ENCODE data around the gene PSTPIP1.

Gene PSTPIP1

GRCh38 chr15:77018796-77019505 is 24.0 kb downstream of the PSTPIP1 start:
- no peak for DNase-seq (ENCODE audit: low read depth)

GRCh38 chr15:77019521-77020331 is 24.8 kb downstream of the PSTPIP1 start:
- no peak for DNase-seq (ENCODE audit: low read depth)

- no peak for DNase-seq (ENCODE audit: low read depth)
Measured at GRCh38 chr15:77020348-77021087, 25.6 kb downstream of the PSTPIP1 start.

GRCh38 chr15:77021088-77021481 is 26.2 kb downstream of the PSTPIP1 start:
- DNase-seq (ENCODE audit: low read depth), result no peak

GRCh38 chr15:77021803-77022381 is 27.0 kb downstream of the PSTPIP1 start:
- DNase-seq (ENCODE audit: low read depth), result peak; percentile 29

- no peak for DNase-seq (ENCODE audit: low read depth)
Measured at GRCh38 chr15:77022646-77023575, 28.0 kb downstream of the PSTPIP1 start.

GRCh38 chr15:77023576-77024272 is 28.8 kb downstream of the PSTPIP1 start:
- no peak for DNase-seq (ENCODE audit: low read depth)

- no peak for DNase-seq (ENCODE audit: low read depth)
Measured at GRCh38 chr15:77024273-77025082, 29.6 kb downstream of the PSTPIP1 start.

GRCh38 chr15:77025083-77025901 is 30.4 kb downstream of the PSTPIP1 start:
- DNase-seq (ENCODE audit: low read depth), result no peak

- DNase-seq (ENCODE audit: low read depth), result no peak
Measured at GRCh38 chr15:77025941-77026411, 31.1 kb downstream of the PSTPIP1 start.

- no peak for DNase-seq (ENCODE audit: low read depth)
Measured at GRCh38 chr15:77026501-77027110, 31.7 kb downstream of the PSTPIP1 start.

- no peak for DNase-seq (ENCODE audit: low read depth)
Measured at GRCh38 chr15:77027111-77027696, 32.3 kb downstream of the PSTPIP1 start.

- DNase-seq (ENCODE audit: low read depth), result no peak
Measured at GRCh38 chr15:77027697-77028450, 32.9 kb downstream of the PSTPIP1 start.

- no peak for DNase-seq (ENCODE audit: low read depth)
Measured at GRCh38 chr15:77028451-77029165, 33.7 kb downstream of the PSTPIP1 start.

GRCh38 chr15:77029166-77030047 is 34.5 kb downstream of the PSTPIP1 start:
- DNase-seq (ENCODE audit: low read depth), result no peak
